Ureter (tissue), 1 donor: Measurements from ENCODE around the gene CALM1. TPM values are rescaled to one million over a fixed set of nuclear protein-coding genes. Genes with fewer than 3 reads are reported as not detected.
"Not testable (repeated sequence)": the region's sequence is repeated elsewhere in the genome, so short reads cannot be mapped to it uniquely, and the experiment has no call there.

Experiments used
- DNase-seq: peaks from one replicate; pipeline ENCODE4 v3.0.0-alpha.2; 2020; ENCODE audit warnings: low spot score
- total RNA-seq: library from RNA; stranded (reverse); gene quantifications from one replicate; pipeline ENCODE4 v1.2.4, GENCODE V29; 2023
- donor health status: DM: yes; HTN: yes; CAD: no.

CALM1 gene
- total RNA-seq, 1 donor from 2014 or later = 335 TPM

- DNase-seq = peak; percentile 99
These were observed 13.6 kb upstream of the CALM1 start for GRCh38 chr14:90383126-90383730.

- peak; percentile 65 for DNase-seq
These were observed 12.9 kb upstream of the CALM1 start for GRCh38 chr14:90383731-90384542.

GRCh38 chr14:90384543-90384911 is 12.3 kb upstream of the CALM1 start:
- no peak for DNase-seq

GRCh38 chr14:90386321-90386720 is 10.5 kb upstream of the CALM1 start:
- no peak for DNase-seq

- DNase-seq = no peak
These were observed 9.5 kb upstream of the CALM1 start for GRCh38 chr14:90387206-90387760.

GRCh38 chr14:90388437-90388836 is 8.4 kb upstream of the CALM1 start:
- DNase-seq = no peak

- DNase-seq = no peak
These were observed 7.8 kb upstream of the CALM1 start for GRCh38 chr14:90388982-90389381.

GRCh38 chr14:90393966-90394365 is 2.9 kb upstream of the CALM1 start:
- no peak for DNase-seq

- DNase-seq = not testable (repeated sequence)
These were observed 2.0 kb upstream of the CALM1 start for GRCh38 chr14:90394782-90395181.

GRCh38 chr14:90397425-90398314 is 841 bp downstream of the CALM1 start:
- peak; percentile 64 for DNase-seq

GRCh38 chr14:90398315-90398839 is 1.5 kb downstream of the CALM1 start:
- peak; percentile 51 for DNase-seq

GRCh38 chr14:90398841-90399540 is 2.2 kb downstream of the CALM1 start:
- no peak for DNase-seq

GRCh38 chr14:90399541-90400444 is 3.0 kb downstream of the CALM1 start:
- peak; percentile 92 for DNase-seq

- DNase-seq = no peak
These were observed 4.2 kb downstream of the CALM1 start for GRCh38 chr14:90400904-90401561.

- no peak for DNase-seq
These were observed 5.2 kb downstream of the CALM1 start for GRCh38 chr14:90402016-90402415.

GRCh38 chr14:90403065-90403464 is 6.2 kb downstream of the CALM1 start:
- DNase-seq = no peak

GRCh38 chr14:90405101-90405500 is 8.3 kb downstream of the CALM1 start:
- DNase-seq = no peak

- no peak for DNase-seq
These were observed 8.9 kb downstream of the CALM1 start for GRCh38 chr14:90405755-90406154.

- DNase-seq = no peak
These were observed 9.6 kb downstream of the CALM1 start for GRCh38 chr14:90406384-90406798.

- DNase-seq = no peak
These were observed 10.4 kb downstream of the CALM1 start for GRCh38 chr14:90407230-90407629.
